ENCODE measurements around the gene SNURF.

- TF ChIP-seq CTCF (conservative IDR thresholded peaks at IDR 0.05; ENCODE audit: low read length) (no peak), EZH2phosphoT487 (IDR thresholded peaks at IDR 0.05; ENCODE audit: borderline replicate concordance, low read depth, low read length) (no peak)
These were observed 30.4 kb downstream of the SNURF start for GRCh38 chr15:24985224-24985623.
